IPS DF 6.9 (cell line): ENCODE results near the gene POLR1C.

Experiments
- DNase-seq: peaks from one replicate; pipeline ENCODE4 v3.0.0-alpha.2; 2013; ENCODE audit warnings: low read depth, low spot score
- H3K27ac ChIP-seq: one replicate; pipeline ENCODE4 v1.5.1; 2013; ENCODE audit warnings: low read length, control low read depth
- H3K27me3 ChIP-seq: 2 replicates; pipeline ENCODE4 v1.6.1; 2013; ENCODE audit warnings: mild to moderate bottlenecking, low read length; ENCODE audit not compliant: control insufficient read depth, insufficient read depth
- H3K36me3 ChIP-seq: 2 replicates; pipeline ENCODE4 v1.6.1; 2013; ENCODE audit warnings: low read length; ENCODE audit not compliant: control insufficient read depth, insufficient read depth
- H3K4me1 ChIP-seq: 2 replicates; pipeline ENCODE4 v1.6.1; 2013; ENCODE audit warnings: low read length; ENCODE audit not compliant: control insufficient read depth, insufficient read depth
- H3K4me3 ChIP-seq: 2 replicates; pipeline ENCODE4 v1.5.1; 2013; ENCODE audit warnings: mild to moderate bottlenecking, low read length
- H3K9me3 ChIP-seq: 2 replicates; pipeline ENCODE4 v1.6.1; 2013; ENCODE audit warnings: low read length, inconsistent platforms; ENCODE audit not compliant: control insufficient read depth, insufficient read depth
- WGBS: extraction: QIAGEN DNeasy Blood & Tissue Kit; methylation state at CpG from one replicate; pipeline ENCODE4 v1.1.7; 2013; ENCODE audit warnings: mixed read lengths, missing lambda C conversion rate; ENCODE audit not compliant: insufficient read length, insufficient coverage; 5-methylcytosine and 5-hydroxymethylcytosine counted together

Gene POLR1C

GRCh38 chr6:43509142-43509983 is 7.5 kb upstream of the POLR1C start:
- H3K4me3 ChIP-seq: peak overlapping the region; percentile 52; the same call in 1 of the 2 replicates
- H3K36me3 ChIP-seq: peaks cover 33% of the 10 kb centered on the region
- peaks cover 8% of the 10 kb centered on the region; the same call in 1 of the 2 replicates for H3K27me3 ChIP-seq
- no CpG with 5 or more reads among the region's 69 CpGs for WGBS
- H3K27ac ChIP-seq: no peak overlapping the region
- H3K4me1 ChIP-seq: peaks cover 9% of the 10 kb centered on the region; the same call in 1 of the 2 replicates
- no peaks in the 10 kb centered on the region for H3K9me3 ChIP-seq
- no peak for DNase-seq

DNA sequence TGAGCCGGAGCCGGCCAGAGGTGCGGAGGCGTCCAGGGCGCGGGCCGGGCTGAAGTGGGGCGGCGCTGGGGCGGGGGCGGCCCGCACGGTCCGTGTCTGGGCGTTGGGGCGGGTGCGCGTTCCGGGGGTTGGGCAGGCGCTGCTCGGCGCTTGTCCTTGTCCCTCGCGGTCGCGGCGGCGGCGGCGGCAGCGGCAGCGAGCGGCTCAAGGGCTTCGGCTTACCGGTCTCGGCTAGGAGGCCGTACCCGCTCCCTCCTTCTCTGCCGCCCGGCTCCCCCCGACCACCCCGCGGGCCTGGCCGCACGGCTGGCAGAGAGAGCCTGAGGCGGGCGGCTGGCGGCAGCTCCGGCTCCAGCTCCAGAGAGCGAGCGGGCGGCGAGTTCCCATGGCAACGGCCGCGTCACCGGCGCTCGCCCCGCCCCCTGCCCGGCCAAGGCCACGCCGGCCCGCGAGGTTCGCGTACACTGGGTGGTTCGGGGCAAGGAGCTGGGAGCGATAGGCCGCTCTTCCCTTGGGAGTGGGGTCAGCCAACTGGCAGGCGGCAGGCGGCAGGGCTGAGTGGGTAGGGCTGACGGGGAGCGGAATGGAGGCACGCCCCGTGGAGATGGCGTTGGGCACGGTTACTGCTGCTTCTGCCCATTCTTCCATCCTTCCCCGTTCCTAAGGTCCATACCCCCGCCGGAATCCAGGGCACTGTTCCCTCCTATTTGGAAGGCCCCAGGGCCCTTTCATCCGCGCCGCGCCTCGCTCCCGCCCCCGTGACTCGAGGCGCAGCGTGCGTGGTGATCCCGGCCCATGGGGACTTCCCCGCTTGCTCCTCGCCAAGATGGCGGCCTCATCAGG is 6.7 kb upstream of the POLR1C start, which contains the start of gene LRRC73:
LRRC73 (minus strand) TSS at position 363 of the 843 bp plus-strand sequence. CDS start 561 bp downstream, outside the sequence.
- no CpG with 5 or more reads among the region's 96 CpGs for WGBS
- peak within 1 kb of the TSS; percentile 52; the same call in 1 of the 2 replicates for H3K4me3 ChIP-seq
- peaks cover 27% of the 10 kb centered on the region for H3K36me3 ChIP-seq
- H3K27ac ChIP-seq: no peak within 1 kb of the TSS
- no peak for DNase-seq
- H3K9me3 ChIP-seq: no peaks in the 10 kb centered on the region
- H3K4me1 ChIP-seq: peaks cover 9% of the 10 kb centered on the region; the same call in 1 of the 2 replicates
- H3K27me3 ChIP-seq: peaks cover 8% of the 10 kb centered on the region; the same call in 1 of the 2 replicates

- H3K27me3 ChIP-seq: peaks cover 8% of the 10 kb centered on the region; the same call in 1 of the 2 replicates
- peaks cover 24% of the 10 kb centered on the region; the same call in 1 of the 2 replicates for H3K36me3 ChIP-seq
- H3K9me3 ChIP-seq: no peaks in the 10 kb centered on the region
- H3K4me1 ChIP-seq: peaks cover 10% of the 10 kb centered on the region; the same call in 1 of the 2 replicates
- DNase-seq: no peak
- no peak overlapping the region for H3K27ac ChIP-seq
- H3K4me3 ChIP-seq: peak overlapping the region; percentile 52; the same call in 1 of the 2 replicates
- WGBS: no CpG with 5 or more reads among the region's 10 CpGs
Measured at GRCh38 chr6:43510827-43511163, 6.1 kb upstream of the POLR1C start.

DNA sequence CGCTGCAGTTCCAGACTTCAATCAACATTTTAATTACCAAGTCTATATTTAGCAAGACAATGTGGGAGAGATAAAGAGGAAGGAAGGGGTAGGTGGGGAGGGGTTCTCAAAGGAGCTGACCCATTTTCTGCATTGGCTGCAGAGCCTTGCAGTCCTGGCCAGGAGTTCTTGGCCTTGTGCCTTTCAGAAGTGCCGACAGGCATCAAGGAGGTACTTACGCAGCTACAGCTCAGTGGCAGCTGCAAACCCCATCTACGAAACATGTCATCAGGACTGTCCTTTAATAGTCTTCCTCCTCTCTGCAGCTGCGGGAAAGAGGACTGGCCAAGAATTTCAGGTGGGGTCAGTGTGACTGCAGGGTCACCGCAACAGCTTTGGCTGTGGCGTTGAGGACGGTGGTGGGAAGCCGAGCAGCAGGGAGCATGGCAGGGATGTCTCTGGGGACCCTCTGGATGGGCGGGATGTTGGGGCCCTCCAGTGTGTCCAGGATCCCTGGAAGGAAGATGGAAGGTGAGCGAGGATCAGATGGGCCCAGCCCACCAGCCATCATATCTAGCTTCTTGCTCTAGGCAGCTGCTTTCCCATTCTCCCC is 5.0 kb upstream of the POLR1C start:
- no peak overlapping the region for H3K27ac ChIP-seq
- H3K4me1 ChIP-seq: peaks cover 11% of the 10 kb centered on the region; the same call in 1 of the 2 replicates
- H3K27me3 ChIP-seq: peaks cover 8% of the 10 kb centered on the region; the same call in 1 of the 2 replicates
- no peak for DNase-seq
- peaks cover 24% of the 10 kb centered on the region; the same call in 1 of the 2 replicates for H3K36me3 ChIP-seq
- no CpG with 5 or more reads among the region's 11 CpGs for WGBS
- no peak overlapping the region for H3K4me3 ChIP-seq
- H3K9me3 ChIP-seq: no peaks in the 10 kb centered on the region

- no peak overlapping the region for H3K27ac ChIP-seq
- H3K27me3 ChIP-seq: no peaks in the 10 kb centered on the region
- H3K4me3 ChIP-seq: peak overlapping the region; percentile 98; the same call in 1 of the 2 replicates
- H3K4me1 ChIP-seq: peaks cover 4% of the 10 kb centered on the region; the same call in 1 of the 2 replicates
- no peaks in the 10 kb centered on the region for H3K9me3 ChIP-seq
- WGBS: no CpG with 5 or more reads among the region's 9 CpGs
- H3K36me3 ChIP-seq: peaks cover 36% of the 10 kb centered on the region
- DNase-seq: no peak
Measured at GRCh38 chr6:43515808-43516207, 1.1 kb upstream of the POLR1C start.

GRCh38 chr6:43516367-43516696 is 557 bp upstream of the POLR1C start:
- peak overlapping the region; percentile 98 for H3K4me3 ChIP-seq
- H3K27ac ChIP-seq: no peak overlapping the region
- no peaks in the 10 kb centered on the region for H3K27me3 ChIP-seq
- no peak for DNase-seq
- H3K9me3 ChIP-seq: no peaks in the 10 kb centered on the region
- peaks cover 41% of the 10 kb centered on the region for H3K36me3 ChIP-seq
- WGBS: no CpG with 5 or more reads among the region's 10 CpGs
- peaks cover 2% of the 10 kb centered on the region; the same call in 1 of the 2 replicates for H3K4me1 ChIP-seq

DNA sequence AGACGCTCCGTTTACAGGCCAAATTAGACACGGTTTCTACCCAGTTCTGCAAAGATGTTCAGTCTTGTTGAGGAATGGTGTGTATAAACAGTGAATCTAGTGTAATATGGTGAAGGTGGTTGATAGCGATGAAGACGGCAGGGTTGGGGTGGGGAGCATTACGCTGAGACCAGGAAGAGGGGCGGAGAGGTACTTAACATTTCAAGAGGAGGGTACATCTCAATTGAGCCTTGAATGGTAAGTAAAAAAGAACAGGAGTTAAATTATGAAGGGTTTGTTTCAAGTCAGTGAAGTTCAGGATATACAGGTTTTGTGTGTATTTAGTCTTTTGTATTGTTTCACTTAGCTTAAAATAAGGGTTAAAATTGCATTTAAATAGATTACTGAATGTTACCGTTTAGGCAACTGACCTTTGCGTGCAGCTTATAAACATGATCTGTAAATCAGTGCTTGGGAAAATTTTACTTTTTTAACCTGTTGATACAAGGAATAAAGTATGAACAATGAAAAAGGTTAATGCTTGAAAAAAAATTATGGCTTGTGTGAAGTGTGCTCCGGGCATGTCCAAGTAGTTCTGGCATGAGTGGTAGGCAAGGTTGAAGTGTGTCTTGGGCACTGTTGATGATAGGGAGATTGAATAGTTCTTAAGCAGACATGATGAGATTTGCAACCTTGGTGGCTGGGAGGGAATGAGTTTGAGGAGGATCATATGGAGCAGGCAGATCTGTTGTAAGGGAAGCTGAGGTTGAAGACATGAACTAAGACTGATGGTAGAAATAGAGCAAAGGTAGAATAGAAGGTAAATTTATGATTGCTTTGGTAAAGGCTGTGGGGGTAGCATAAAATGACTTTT is 842 bp downstream of the POLR1C start:
- WGBS: no CpG with 5 or more reads among the region's 10 CpGs
- DNase-seq: no peak
- Histone ChIP-seq H3K36me3 (peaks cover 37% of the 10 kb centered on the region), H3K27ac (no peak overlapping the region), H3K4me1 (peaks cover 2% of the 10 kb centered on the region; the same call in 1 of the 2 replicates), H3K27me3 (no peaks in the 10 kb centered on the region), H3K4me3 (peak overlapping the region; percentile 98), H3K9me3 (no peaks in the 10 kb centered on the region)

DNA sequence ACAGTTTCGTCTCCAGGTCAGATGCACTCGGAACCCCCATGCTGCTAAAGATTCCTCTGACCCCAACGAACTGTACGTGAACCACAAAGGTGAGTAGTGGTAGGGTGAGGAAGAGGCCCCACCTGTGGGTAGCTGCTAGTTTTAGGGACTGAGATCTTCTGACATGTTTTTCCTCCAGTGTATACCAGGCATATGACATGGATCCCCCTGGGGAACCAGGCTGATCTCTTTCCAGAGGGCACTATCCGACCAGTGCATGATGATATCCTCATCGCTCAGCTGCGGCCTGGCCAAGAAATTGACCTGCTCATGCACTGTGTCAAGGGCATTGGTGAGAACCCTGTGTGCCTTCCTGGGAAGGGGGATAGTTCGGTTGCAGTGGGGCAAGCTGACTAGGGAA is 3.2 kb downstream of the POLR1C start:
- Histone ChIP-seq H3K4me3 (no peak overlapping the region), H3K27me3 (no peaks in the 10 kb centered on the region), H3K27ac (no peak overlapping the region), H3K9me3 (no peaks in the 10 kb centered on the region), H3K36me3 (peaks cover 46% of the 10 kb centered on the region), H3K4me1 (peaks cover 2% of the 10 kb centered on the region; the same call in 1 of the 2 replicates)
- WGBS: no CpG with 5 or more reads among the region's 8 CpGs
- no peak for DNase-seq

GRCh38 chr6:43521836-43522235 is 4.9 kb downstream of the POLR1C start:
- Histone ChIP-seq H3K4me1 (no peaks in the 10 kb centered on the region; the same call in 1 of the 2 replicates), H3K27me3 (no peaks in the 10 kb centered on the region), H3K9me3 (no peaks in the 10 kb centered on the region), H3K36me3 (peaks cover 52% of the 10 kb centered on the region), H3K4me3 (no peak overlapping the region), H3K27ac (no peak overlapping the region)
- WGBS: no CpG with 5 or more reads among the region's 2 CpGs
- DNase-seq: no peak
